Measurements from ENCODE around the gene COL5A3.
A peak's percentile ranks its signal among the peaks of the same experiment; 100 is the strongest.

COL5A3 gene

GRCh38 chr19:9916719-9917118 is 93.6 kb downstream of the COL5A3 start:
- no peak overlapping the region for H2AFZ ChIP-seq (ENCODE audit: low read length)
- no peak overlapping the region for H3K9ac ChIP-seq (ENCODE audit: low read length)
- no peak overlapping the region for H3K4me3 ChIP-seq (ENCODE audit: low read length)
- H4K20me1 ChIP-seq (ENCODE audit: insufficient read depth, low read length), result no peaks in the 10 kb centered on the region
- H3K4me2 ChIP-seq (ENCODE audit: low read depth, low read length), result no peak overlapping the region
- no peaks in the 10 kb centered on the region for H3K4me1 ChIP-seq (ENCODE audit: low read length)
- no peaks in the 10 kb centered on the region for H3K36me3 ChIP-seq (replicated peaks; ENCODE audit: insufficient read depth, low read length)
- no peak overlapping the region for H3K27ac ChIP-seq (ENCODE audit: low read length)
- DNase-seq, result no peak
- peaks cover 59% of the 10 kb centered on the region for H3K27me3 ChIP-seq (replicated peaks; ENCODE audit: insufficient read depth, low read length)
- H3K9me2 ChIP-seq (replicated peaks; ENCODE audit: insufficient read depth, low read length), result no peaks in the 10 kb centered on the region
- no peaks in the 10 kb centered on the region for H3F3A ChIP-seq (ENCODE audit: insufficient read depth, low read length)
- TF ChIP-seq, protein P1, sequence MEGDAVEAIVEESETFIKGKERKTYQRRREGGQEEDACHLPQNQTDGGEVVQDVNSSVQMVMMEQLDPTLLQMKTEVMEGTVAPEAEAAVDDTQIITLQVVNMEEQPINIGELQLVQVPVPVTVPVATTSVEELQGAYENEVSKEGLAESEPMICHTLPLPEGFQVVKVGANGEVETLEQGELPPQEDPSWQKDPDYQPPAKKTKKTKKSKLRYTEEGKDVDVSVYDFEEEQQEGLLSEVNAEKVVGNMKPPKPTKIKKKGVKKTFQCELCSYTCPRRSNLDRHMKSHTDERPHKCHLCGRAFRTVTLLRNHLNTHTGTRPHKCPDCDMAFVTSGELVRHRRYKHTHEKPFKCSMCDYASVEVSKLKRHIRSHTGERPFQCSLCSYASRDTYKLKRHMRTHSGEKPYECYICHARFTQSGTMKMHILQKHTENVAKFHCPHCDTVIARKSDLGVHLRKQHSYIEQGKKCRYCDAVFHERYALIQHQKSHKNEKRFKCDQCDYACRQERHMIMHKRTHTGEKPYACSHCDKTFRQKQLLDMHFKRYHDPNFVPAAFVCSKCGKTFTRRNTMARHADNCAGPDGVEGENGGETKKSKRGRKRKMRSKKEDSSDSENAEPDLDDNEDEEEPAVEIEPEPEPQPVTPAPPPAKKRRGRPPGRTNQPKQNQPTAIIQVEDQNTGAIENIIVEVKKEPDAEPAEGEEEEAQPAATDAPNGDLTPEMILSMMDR (IDR thresholded peaks at IDR 0.05; ENCODE audit: low read length), result no peak
- TF ChIP-seq EZH2 (optimal IDR thresholded peaks at IDR 0.05; ENCODE audit: low read depth, low read length), result no peak
- TF ChIP-seq EZH2phosphoT487 (IDR thresholded peaks at IDR 0.05; ENCODE audit: low read length), result no peak
- H3K9me3 ChIP-seq (replicated peaks; ENCODE audit: insufficient read depth, low read length), result no peaks in the 10 kb centered on the region
- no peaks in the 10 kb centered on the region for H3K79me2 ChIP-seq (ENCODE audit: low read length)

- Histone ChIP-seq H3K79me2 (ENCODE audit: low read length) (no peaks in the 10 kb centered on the region), H3K4me1 (ENCODE audit: low read length) (no peaks in the 10 kb centered on the region), H3K27me3 (replicated peaks; ENCODE audit: insufficient read depth, low read length) (peaks cover 62% of the 10 kb centered on the region), H3K36me3 (replicated peaks; ENCODE audit: insufficient read depth, low read length) (no peaks in the 10 kb centered on the region), H3K9me2 (replicated peaks; ENCODE audit: insufficient read depth, low read length) (no peaks in the 10 kb centered on the region), H3K9ac (ENCODE audit: low read length) (no peak overlapping the region), H3K4me2 (ENCODE audit: low read depth, low read length) (peak overlapping the region; percentile 93), H2AFZ (ENCODE audit: low read length) (peak overlapping the region; percentile 63), H4K20me1 (ENCODE audit: insufficient read depth, low read length) (no peaks in the 10 kb centered on the region), H3K9me3 (replicated peaks; ENCODE audit: insufficient read depth, low read length) (no peaks in the 10 kb centered on the region), H3F3A (ENCODE audit: insufficient read depth, low read length) (no peaks in the 10 kb centered on the region), H3K27ac (ENCODE audit: low read length) (no peak overlapping the region), H3K4me3 (ENCODE audit: low read length) (peak overlapping the region; percentile 53)
- TF ChIP-seq, protein P1 (IDR thresholded peaks at IDR 0.05; ENCODE audit: low read length), result peak; percentile 49
- TF ChIP-seq EZH2phosphoT487 (IDR thresholded peaks at IDR 0.05; ENCODE audit: low read length), result no peak
- peak; percentile 70 for DNase-seq
Observed at GRCh38 chr19:9914315-9915207, 95.7 kb downstream of the COL5A3 start.

GRCh38 chr19:9914001-9914314 is 96.3 kb downstream of the COL5A3 start:
- Histone ChIP-seq H3K9ac (ENCODE audit: low read length) (no peak overlapping the region), H4K20me1 (ENCODE audit: insufficient read depth, low read length) (no peaks in the 10 kb centered on the region), H3F3A (ENCODE audit: insufficient read depth, low read length) (no peaks in the 10 kb centered on the region), H3K9me2 (replicated peaks; ENCODE audit: insufficient read depth, low read length) (no peaks in the 10 kb centered on the region), H3K4me1 (ENCODE audit: low read length) (no peaks in the 10 kb centered on the region), H2AFZ (ENCODE audit: low read length) (peak overlapping the region; percentile 63), H3K4me2 (ENCODE audit: low read depth, low read length) (peak overlapping the region; percentile 93), H3K27ac (ENCODE audit: low read length) (no peak overlapping the region), H3K79me2 (ENCODE audit: low read length) (no peaks in the 10 kb centered on the region), H3K4me3 (ENCODE audit: low read length) (peak overlapping the region; percentile 53), H3K9me3 (replicated peaks; ENCODE audit: insufficient read depth, low read length) (no peaks in the 10 kb centered on the region), H3K27me3 (replicated peaks; ENCODE audit: insufficient read depth, low read length) (peaks cover 68% of the 10 kb centered on the region), H3K36me3 (replicated peaks; ENCODE audit: insufficient read depth, low read length) (no peaks in the 10 kb centered on the region)
- no peak for DNase-seq
- TF ChIP-seq, protein P1 (IDR thresholded peaks at IDR 0.05; ENCODE audit: low read length), result no peak
- no peak for TF ChIP-seq EZH2 (optimal IDR thresholded peaks at IDR 0.05; ENCODE audit: low read depth, low read length)
- TF ChIP-seq EZH2phosphoT487 (IDR thresholded peaks at IDR 0.05; ENCODE audit: low read length), result no peak
